Body of pancreas (tissue), 4 donors: ENCODE results near the gene TMPRSS13. TPM values are rescaled to one million over a fixed set of nuclear protein-coding genes. Genes with fewer than 3 reads are reported as not detected.
A peak's percentile ranks its signal among the peaks of the same experiment; 100 is the strongest.

Source experiments
- ATAC-seq: fragments of 150-250 bp; one replicate; pipeline ENCODE4 v1.9.1; 2016
- DNase-seq, 4 donors: peaks; one replicate each; pipeline ENCODE4 v3.0.0-alpha.2; 2019
- H3K27ac ChIP-seq, 4 donors: fragments of 200-600 bp; sonication (generic); 1 replicate in 3 of 4; 2 replicates in 1 of 4; pipeline versions ENCODE4 v1.5.1 to v1.6.1; 2016 to 2019; ENCODE audit warnings: mild to moderate bottlenecking in 1 of 4, mixed read lengths in 1 of 4, moderate library complexity in 1 of 4
- H3K27me3 ChIP-seq, 2 donors: fragments of 200-600 bp; sonication (generic); one replicate each; pipeline ENCODE4 v1.6.0; 2016; ENCODE audit warnings: mild to moderate bottlenecking in 1 of 2
- H3K36me3 ChIP-seq, 2 donors: fragments of 200-600 bp; sonication (generic); replicated peaks in 1 of 2; 2 replicates each; pipeline ENCODE4 v1.5.1; 2016; ENCODE audit warnings: low read depth in 2 of 2; ENCODE audit not compliant: insufficient read depth in 1 of 2
- H3K4me1 ChIP-seq: fragments of 200-600 bp; sonication (generic); one replicate; pipeline ENCODE4 v1.6.0; 2016
- H3K4me3 ChIP-seq, 2 donors: fragments of 200-600 bp; sonication (generic); 1 replicate in 1 of 2; 2 replicates in 1 of 2; pipeline ENCODE4 v1.5.1; 2016 to 2019
- H3K9me3 ChIP-seq, 3 donors: fragments of 200-600 bp; sonication (generic); 1 replicate in 2 of 3; 2 replicates in 1 of 3; pipeline ENCODE4 v1.5.1; 2016
- POLR2A ChIP-seq, 3 donors: fragments of 450-650 bp; IDR thresholded peaks; one replicate each; pipeline ENCODE4 v1.6.1; 2016; ENCODE audit warnings: antibody characterized with exemption in 3 of 3, mild to moderate bottlenecking in 2 of 3
- WGBS, 2 donors: methylation state at CpG; one replicate each; pipeline ENCODE4 v1.1.5; 2017; 5-methylcytosine and 5-hydroxymethylcytosine counted together
- intact Hi-C: fragments of 100-400 bp; cut with DNase I; formaldehyde crosslinking; loops from one replicate; pipeline ENCODE4 v1.15.1; 2023
- total RNA-seq, 2 donors: library from RNA; depleted of rRNA; stranded (reverse); fragments of >200 nt; gene quantifications; one replicate each; pipeline ENCODE4 v1.1.0, GENCODE V29; 2016
- TF ChIP-seq, protein P1 (sequence below), 7 experiments: fragments of 450-650 bp in 4 of 7; fragments of 200-600 bp in 3 of 7; sonication (generic) in 3 of 7; IDR thresholded peaks; one replicate each; pipeline ENCODE4 v1.5.1; 2016 to 2019; ENCODE audit warnings: antibody characterized with exemption in 7 of 7

TMPRSS13 gene
- total RNA-seq, 2 donors from 2014 or later, result 1.6 to 4.9 TPM

DNA sequence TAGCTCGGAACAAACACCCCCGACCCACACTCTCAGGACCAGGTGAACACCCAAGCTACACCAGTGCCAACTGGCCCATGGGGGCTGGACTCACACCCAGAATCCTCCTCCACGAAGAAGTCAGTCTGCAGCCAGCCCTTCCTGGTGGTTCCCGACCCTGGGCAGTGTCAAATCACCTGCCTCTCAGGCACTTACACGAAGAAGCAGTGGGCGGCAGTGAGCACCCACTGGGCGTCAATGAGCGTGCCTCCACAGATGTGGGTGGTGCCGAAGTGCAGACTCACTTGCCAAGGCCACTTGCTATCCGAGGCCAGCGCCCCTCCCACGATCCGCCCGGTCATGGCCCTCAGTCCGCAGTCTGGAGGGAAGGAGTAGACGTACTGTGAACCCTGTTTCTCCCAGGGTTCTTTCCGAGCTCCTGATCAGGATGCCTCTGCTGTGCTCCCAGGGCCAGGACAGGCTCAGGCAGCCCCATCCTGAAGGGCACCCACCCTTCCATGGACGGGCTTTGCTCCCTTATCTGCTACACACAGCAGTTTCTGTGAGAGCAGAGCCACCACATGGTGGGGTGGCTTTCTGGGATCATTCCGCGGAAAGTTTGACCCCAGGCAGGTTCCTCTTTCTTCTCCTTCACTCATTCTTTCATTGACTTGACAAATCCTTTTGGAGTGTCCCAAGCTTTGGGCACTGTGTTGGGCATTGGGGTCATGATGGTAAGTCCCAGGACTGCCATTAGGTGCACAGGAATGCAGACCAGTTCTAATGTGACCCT, 19.4 kb downstream of the TMPRSS13 start:
- Histone ChIP-seq H3K36me3 (no peaks in the 10 kb centered on the region), H3K27ac (no peak overlapping the region), H3K9me3 (no peaks in the 10 kb centered on the region), H3K4me3 (no peak overlapping the region), H3K27me3 (no peaks in the 10 kb centered on the region), H3K4me1 (peaks cover 3% of the 10 kb centered on the region)
- intact Hi-C loops, result no loop called here
- 79 to 80% methylated on average over 16 to 20 of the region's 20 CpGs for WGBS, 2 donors
- DNase-seq (no peak), ATAC-seq (no peak)
- TF ChIP-seq, protein P1, sequence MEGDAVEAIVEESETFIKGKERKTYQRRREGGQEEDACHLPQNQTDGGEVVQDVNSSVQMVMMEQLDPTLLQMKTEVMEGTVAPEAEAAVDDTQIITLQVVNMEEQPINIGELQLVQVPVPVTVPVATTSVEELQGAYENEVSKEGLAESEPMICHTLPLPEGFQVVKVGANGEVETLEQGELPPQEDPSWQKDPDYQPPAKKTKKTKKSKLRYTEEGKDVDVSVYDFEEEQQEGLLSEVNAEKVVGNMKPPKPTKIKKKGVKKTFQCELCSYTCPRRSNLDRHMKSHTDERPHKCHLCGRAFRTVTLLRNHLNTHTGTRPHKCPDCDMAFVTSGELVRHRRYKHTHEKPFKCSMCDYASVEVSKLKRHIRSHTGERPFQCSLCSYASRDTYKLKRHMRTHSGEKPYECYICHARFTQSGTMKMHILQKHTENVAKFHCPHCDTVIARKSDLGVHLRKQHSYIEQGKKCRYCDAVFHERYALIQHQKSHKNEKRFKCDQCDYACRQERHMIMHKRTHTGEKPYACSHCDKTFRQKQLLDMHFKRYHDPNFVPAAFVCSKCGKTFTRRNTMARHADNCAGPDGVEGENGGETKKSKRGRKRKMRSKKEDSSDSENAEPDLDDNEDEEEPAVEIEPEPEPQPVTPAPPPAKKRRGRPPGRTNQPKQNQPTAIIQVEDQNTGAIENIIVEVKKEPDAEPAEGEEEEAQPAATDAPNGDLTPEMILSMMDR (IDR thresholded peaks at IDR 0.05), result no peak
- no peak for TF ChIP-seq POLR2A (IDR thresholded peaks at IDR 0.05)

DNA sequence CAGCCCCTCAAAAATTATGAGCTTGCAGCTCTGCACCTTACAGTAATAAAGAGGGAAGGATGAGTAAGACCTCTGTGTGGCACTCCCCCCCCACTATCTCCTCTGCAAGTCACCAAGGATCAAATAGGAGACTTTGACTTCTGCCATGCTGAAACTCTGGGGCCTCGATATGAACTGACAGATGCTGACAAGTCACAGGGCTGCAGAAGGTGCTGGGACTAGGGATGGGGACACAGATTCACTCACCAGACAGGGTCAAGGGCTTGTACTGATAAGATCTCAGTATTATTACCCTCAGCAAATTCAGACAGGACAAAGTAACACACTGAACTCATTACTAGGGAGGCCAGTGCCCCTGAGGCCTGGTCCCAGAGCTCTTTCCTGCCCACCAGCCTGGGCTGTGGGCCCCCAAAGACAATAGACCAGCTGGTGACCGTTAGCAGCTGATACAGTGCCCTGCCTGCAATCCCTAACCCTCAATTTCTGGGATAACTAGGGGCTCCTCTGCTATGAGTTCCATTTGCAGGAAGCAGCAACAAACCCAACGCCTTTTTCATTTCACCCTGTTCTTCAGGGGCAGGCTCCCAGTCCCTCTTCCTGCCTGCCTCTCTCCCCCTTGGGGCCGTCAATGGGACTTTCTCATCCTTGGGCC, 20.1 kb downstream of the TMPRSS13 start:
- H3K27me3 ChIP-seq, result no peaks in the 10 kb centered on the region
- no peak overlapping the region for H3K27ac ChIP-seq
- TF ChIP-seq POLR2A (IDR thresholded peaks at IDR 0.05), result no peak
- TF ChIP-seq, protein P1 (IDR thresholded peaks at IDR 0.05), result no peak
- intact Hi-C loops, result no loop called here
- ATAC-seq, result no peak
- H3K9me3 ChIP-seq, result no peaks in the 10 kb centered on the region
- no peaks in the 10 kb centered on the region for H3K36me3 ChIP-seq
- WGBS, 2 donors, result 65 to 77% methylated on average over 4 of the region's 4 CpGs
- H3K4me3 ChIP-seq, result no peak overlapping the region
- peaks cover 3% of the 10 kb centered on the region for H3K4me1 ChIP-seq
- DNase-seq, result no peak

DNA sequence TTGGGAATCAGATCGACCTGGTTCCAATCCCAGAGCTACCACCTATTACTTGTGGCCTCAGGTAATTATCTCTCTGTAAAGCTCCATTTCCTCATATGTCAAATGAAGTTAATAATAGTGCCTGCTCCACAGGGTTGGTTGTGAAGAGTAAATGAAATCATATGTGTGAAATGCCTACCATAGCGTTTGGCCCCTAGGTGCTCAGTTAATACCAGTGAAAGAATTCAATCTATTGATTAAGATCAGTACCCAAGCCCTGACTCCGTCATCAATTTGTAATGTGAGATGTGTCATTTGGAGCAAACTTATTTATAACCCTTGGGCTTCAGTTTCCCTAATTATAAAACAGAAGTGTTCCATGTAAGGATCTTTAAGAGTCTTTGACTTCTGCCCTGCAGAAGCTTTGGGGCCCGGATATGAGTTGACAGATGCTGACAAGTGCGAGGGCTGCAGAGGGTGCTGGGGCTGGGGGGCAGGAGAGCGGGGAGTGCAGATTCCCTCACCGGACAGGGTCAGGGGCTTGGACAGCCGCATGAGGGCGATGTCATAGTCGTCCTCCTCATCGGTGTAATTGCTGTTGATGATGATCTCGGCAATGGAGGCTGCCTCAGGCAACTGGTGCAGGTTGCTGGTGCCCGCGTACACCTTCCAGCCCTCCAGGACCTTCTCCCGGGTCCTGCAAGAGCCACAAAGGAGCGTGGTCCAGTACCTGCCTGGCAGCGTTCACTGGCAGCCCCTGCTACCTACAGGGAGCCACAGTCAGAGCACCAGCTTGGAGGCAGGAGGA, 20.9 kb downstream of the TMPRSS13 start:
- H3K4me1 ChIP-seq, result peaks cover 3% of the 10 kb centered on the region
- ATAC-seq, result no peak
- 76 to 78% methylated on average over 10 to 17 of the region's 17 CpGs for WGBS, 2 donors
- DNase-seq, result no peak
- TF ChIP-seq, protein P1 (IDR thresholded peaks at IDR 0.05), result no peak
- no peak for TF ChIP-seq POLR2A (IDR thresholded peaks at IDR 0.05)
- no peak overlapping the region for H3K27ac ChIP-seq
- H3K4me3 ChIP-seq, result no peak overlapping the region
- H3K9me3 ChIP-seq, result no peaks in the 10 kb centered on the region
- intact Hi-C loops, result no loop called here
- no peaks in the 10 kb centered on the region for H3K36me3 ChIP-seq
- H3K27me3 ChIP-seq, result no peaks in the 10 kb centered on the region

DNA sequence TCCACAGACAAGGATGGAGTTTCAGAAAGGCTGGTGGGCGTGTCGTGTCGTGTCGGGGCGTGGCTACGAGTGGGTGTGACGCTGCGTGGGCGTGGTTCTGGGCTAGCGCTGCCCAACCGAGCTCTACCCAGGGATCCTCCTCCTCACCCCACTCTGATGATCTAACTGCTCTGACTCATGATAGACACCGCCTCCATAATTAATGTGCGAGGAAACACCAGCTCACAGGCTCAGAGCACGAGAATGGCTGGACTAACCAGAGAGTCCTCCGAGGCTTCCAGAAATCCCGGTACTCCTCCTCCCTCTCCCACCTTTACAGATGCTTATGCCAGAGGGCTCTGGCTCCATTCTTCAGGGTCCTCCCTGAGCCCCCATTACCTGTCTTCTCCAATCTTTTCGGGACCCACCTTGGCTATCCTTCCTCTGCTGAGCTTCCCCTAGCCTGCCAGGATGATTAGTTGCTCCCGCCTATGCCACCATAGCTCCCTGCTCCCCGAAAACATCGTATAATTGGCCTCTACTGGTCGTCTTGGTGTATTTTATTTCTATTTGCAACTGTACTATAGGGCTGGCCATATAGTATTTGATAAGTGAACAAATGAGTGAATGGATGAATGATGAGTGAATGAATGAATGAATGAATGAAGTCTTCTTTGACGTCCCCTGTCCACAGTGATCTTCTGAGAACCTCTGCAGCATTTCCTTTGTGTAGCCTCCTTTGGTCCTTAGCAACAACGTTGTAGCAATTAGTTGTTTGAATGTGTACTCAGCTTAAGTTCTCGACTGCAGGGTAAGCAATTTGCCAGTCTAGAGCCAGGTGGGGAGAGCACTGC, 21.7 kb downstream of the TMPRSS13 start:
- ATAC-seq (peak; percentile 92), DNase-seq (peak; percentile 72 to 84 (median 74))
- no peaks in the 10 kb centered on the region for H3K36me3 ChIP-seq
- H3K27me3 ChIP-seq, result no peaks in the 10 kb centered on the region
- H3K4me1 ChIP-seq, result peaks cover 3% of the 10 kb centered on the region
- intact Hi-C loops, result no loop called here
- no peaks in the 10 kb centered on the region for H3K9me3 ChIP-seq
- H3K27ac ChIP-seq, result no peak overlapping the region
- peak in 2 of 3 donors; percentile 4 to 26 for TF ChIP-seq POLR2A (IDR thresholded peaks at IDR 0.05)
- TF ChIP-seq, protein P1 (IDR thresholded peaks at IDR 0.05), result no peak
- WGBS, 2 donors, result 27 to 34% methylated on average over 23 to 24 of the region's 24 CpGs
- H3K4me3 ChIP-seq, result no peak overlapping the region
